H9 (cell line): ENCODE measurements around the gene KLK2. TPM values are rescaled to one million over a fixed set of nuclear protein-coding genes. Genes with fewer than 3 reads are reported as not detected.

ENCODE experiments used
- DNase-seq: peaks from one replicate; pipeline ENCODE4 v3.0.0-alpha.2; 2017
- H2AFZ ChIP-seq: one replicate; pipeline ENCODE4 v1.6.1; 2013; ENCODE audit warnings: mild to moderate bottlenecking, low read length, control low read depth, moderate library complexity
- H2AK5ac ChIP-seq: 2 replicates; pipeline ENCODE4 v1.6.1; 2013; ENCODE audit warnings: low read length, control low read depth, mixed read lengths; ENCODE audit not compliant: insufficient read length
- H2BK120ac ChIP-seq: one replicate; pipeline ENCODE4 v1.6.1; 2013; ENCODE audit warnings: low read depth, mild to moderate bottlenecking, low read length, control low read depth, inconsistent platforms; ENCODE audit not compliant: poor library complexity, severe bottlenecking
- H2BK12ac ChIP-seq: 2 replicates; pipeline ENCODE4 v1.6.1; 2013; ENCODE audit warnings: low read length, control low read depth, mixed read lengths, low read depth; ENCODE audit not compliant: insufficient read length
- H2BK15ac ChIP-seq: 2 replicates; pipeline ENCODE4 v1.6.1; 2013; ENCODE audit warnings: low read depth, low read length, control low read depth
- H2BK20ac ChIP-seq: one replicate; pipeline ENCODE4 v1.6.1; 2013; ENCODE audit warnings: low read depth, mild to moderate bottlenecking, low read length, control low read depth, inconsistent platforms; ENCODE audit not compliant: poor library complexity, severe bottlenecking
- H2BK5ac ChIP-seq: 2 replicates; pipeline ENCODE4 v1.6.1; 2013; ENCODE audit warnings: low read length, control low read depth, mixed read lengths; ENCODE audit not compliant: insufficient read length
- H3K14ac ChIP-seq: 2 replicates; pipeline ENCODE4 v1.6.1; 2013; ENCODE audit warnings: low read length, control low read depth; ENCODE audit not compliant: insufficient read depth
- H3K18ac ChIP-seq: 2 replicates; pipeline ENCODE4 v1.6.1; 2013; ENCODE audit warnings: low read depth, mild to moderate bottlenecking, mixed read lengths, low read length, control low read depth; ENCODE audit not compliant: insufficient read length
- H3K23ac ChIP-seq: 2 replicates; pipeline ENCODE4 v1.6.1; 2013; ENCODE audit warnings: low read length, control low read depth, mixed read lengths, low read depth; ENCODE audit not compliant: insufficient read length
- H3K23me2 ChIP-seq: 2 replicates; pipeline ENCODE4 v1.6.1; 2013; ENCODE audit warnings: low read depth, mild to moderate bottlenecking, mixed read lengths, low read length, control low read depth; ENCODE audit not compliant: insufficient read length, poor library complexity, severe bottlenecking
- H3K27ac ChIP-seq: 2 replicates; pipeline ENCODE4 v1.5.1; 2013; ENCODE audit warnings: low read length, control low read depth, mixed read lengths, low read depth; ENCODE audit not compliant: insufficient read length
- H3K27me3 ChIP-seq: 2 replicates; pipeline ENCODE4 v1.6.1; 2013; ENCODE audit warnings: low read length, control low read depth, inconsistent platforms; ENCODE audit not compliant: insufficient read depth
- H3K4ac ChIP-seq: 2 replicates; pipeline ENCODE4 v1.6.1; 2013; ENCODE audit warnings: low read depth, mild to moderate bottlenecking, control low read depth, inconsistent platforms, low read length, moderate library complexity
- H3K4me1 ChIP-seq: 2 replicates; pipeline ENCODE4 v1.6.1; 2013; ENCODE audit warnings: low read length, control low read depth, inconsistent platforms; ENCODE audit not compliant: insufficient read depth
- H3K4me2 ChIP-seq: 2 replicates; pipeline ENCODE4 v1.6.1; 2013; ENCODE audit warnings: low read length, control low read depth, mixed read lengths; ENCODE audit not compliant: insufficient read length, insufficient read depth
- H3K56ac ChIP-seq: 2 replicates; pipeline ENCODE4 v1.6.1; 2013; ENCODE audit warnings: low read depth, mild to moderate bottlenecking, mixed read lengths, low read length, control low read depth; ENCODE audit not compliant: insufficient read length
- H3K79me1 ChIP-seq: 2 replicates; pipeline ENCODE4 v1.6.1; 2013; ENCODE audit warnings: low read depth, mild to moderate bottlenecking, moderate library complexity, low read length, control low read depth, inconsistent platforms; ENCODE audit not compliant: insufficient read depth, poor library complexity, severe bottlenecking
- H3K79me2 ChIP-seq: 2 replicates; pipeline ENCODE4 v1.6.1; 2013; ENCODE audit warnings: low read length, control low read depth, inconsistent platforms; ENCODE audit not compliant: insufficient read depth
- H3K9ac ChIP-seq: 2 replicates; pipeline ENCODE4 v1.6.1; 2013; ENCODE audit warnings: low read length, control low read depth, mixed read lengths; ENCODE audit not compliant: insufficient read length; ENCODE audit errors: extremely low read depth
- H3K9me3 ChIP-seq: one replicate; pipeline ENCODE4 v1.6.1; 2013; ENCODE audit warnings: low read depth, low read length, inconsistent platforms; ENCODE audit not compliant: control insufficient read depth
- H3T11ph ChIP-seq: one replicate; pipeline ENCODE4 v1.6.1; 2013; ENCODE audit warnings: mild to moderate bottlenecking, low read length, control low read depth, inconsistent platforms
- H4K20me1 ChIP-seq: one replicate; pipeline ENCODE4 v1.6.1; 2013; ENCODE audit not compliant: control insufficient read depth, insufficient read length, insufficient read depth
- H4K5ac ChIP-seq: 2 replicates; pipeline ENCODE4 v1.6.1; 2013; ENCODE audit warnings: low read depth, mild to moderate bottlenecking, mixed read lengths, low read length, control low read depth; ENCODE audit not compliant: insufficient read length
- H4K8ac ChIP-seq: replicated peaks from 2 replicates; pipeline ENCODE4 v1.6.1; 2013; ENCODE audit warnings: low read length, control low read depth, mixed read lengths, low read depth; ENCODE audit not compliant: insufficient read length
- H4K91ac ChIP-seq: 2 replicates; pipeline ENCODE4 v1.6.1; 2013; ENCODE audit warnings: low read depth, mild to moderate bottlenecking, moderate library complexity, mixed read lengths, low read length, control low read depth; ENCODE audit not compliant: insufficient read length
- H3K27ac Mint-ChIP-seq, 3 experiments: 2 replicates in 2 of 3; 3 replicates in 1 of 3; pipeline ENCODE4 v1.8.0; 2020 to 2021; ENCODE audit warnings: mixed read lengths in 3 of 3, mild to moderate bottlenecking in 1 of 3, moderate library complexity in 1 of 3
- H3K27me3 Mint-ChIP-seq: 2 replicates; pipeline ENCODE4 v1.8.0; 2021; ENCODE audit warnings: low read depth, mild to moderate bottlenecking, moderate library complexity, mixed read lengths
- H3K36me3 Mint-ChIP-seq, 3 experiments: 2 replicates in 2 of 3; 3 replicates in 1 of 3; pipeline ENCODE4 v1.8.0; 2020 to 2021; ENCODE audit warnings: low read depth in 3 of 3, mixed read lengths in 3 of 3; ENCODE audit not compliant: insufficient read depth in 1 of 3
- H3K4me1 Mint-ChIP-seq, 2 experiments: 2 replicates each; pipeline ENCODE4 v1.8.0; 2020; ENCODE audit warnings: mixed read lengths in 2 of 2
- H3K4me3 Mint-ChIP-seq, 2 experiments: 2 replicates in 1 of 2; 3 replicates in 1 of 2; pipeline ENCODE4 v1.8.0; 2020 to 2021; ENCODE audit warnings: mild to moderate bottlenecking in 2 of 2, mixed read lengths in 2 of 2, moderate library complexity in 1 of 2
- H3K9me3 Mint-ChIP-seq, 2 experiments: 2 replicates in 1 of 2; 3 replicates in 1 of 2; pipeline ENCODE4 v1.8.0; 2020; ENCODE audit warnings: mild to moderate bottlenecking in 2 of 2, mixed read lengths in 2 of 2, moderate library complexity in 1 of 2
- WGBS: extraction: QIAGEN DNeasy Blood & Tissue Kit; methylation state at CpG from one replicate; pipeline ENCODE4 v1.1.7; 2013; ENCODE audit warnings: missing lambda C conversion rate, low lambda C conversion rate, mixed read lengths; ENCODE audit not compliant: insufficient read length; ENCODE audit errors: extremely low coverage; 5-methylcytosine and 5-hydroxymethylcytosine counted together
- total RNA-seq: library from RNA; stranded (reverse); gene quantifications from 2 replicates; pipeline ENCODE4 v1.2.1, GENCODE V29; 2021
- TF ChIP-seq, protein P1 (sequence below): fragments of 200-600 bp; sonication (generic); conservative IDR thresholded peaks from 3 replicates; pipeline ENCODE4 v1.8.0; 2021; ENCODE audit warnings: antibody characterized with exemption, mild to moderate bottlenecking

The KLK2 gene
- total RNA-seq, 1 experiment from 2014 or later, result not detected

DNA sequence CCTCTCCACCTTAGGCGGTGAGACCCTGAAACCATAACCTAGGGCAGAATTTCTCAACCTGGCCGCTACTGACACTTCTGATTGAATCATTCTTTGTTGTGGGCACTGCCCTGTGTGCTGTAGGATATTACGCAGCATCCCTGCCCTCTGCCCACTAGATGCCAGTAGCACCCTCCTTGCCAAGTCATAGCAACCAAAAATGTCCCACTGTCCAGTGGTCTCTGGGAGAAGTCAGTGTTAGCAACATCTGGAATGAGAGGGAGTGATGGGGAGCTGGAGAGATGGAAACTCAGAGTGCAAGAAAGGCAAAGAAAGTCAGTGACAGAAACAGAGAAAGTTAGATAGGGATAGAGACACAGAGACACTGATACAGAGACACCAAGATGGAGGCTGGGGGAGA, 24.4 kb downstream of the KLK2 start:
- peaks cover 64% of the 10 kb centered on the region for H3K27me3 Mint-ChIP-seq
- no CpG with 5 or more reads among the region's 3 CpGs for WGBS

More for the DNA sequence above, 24.4 kb downstream of the KLK2 start:
- Histone ChIP-seq H3K9me3 (peaks cover under 1% of the 10 kb centered on the region), H2BK12ac (no peak overlapping the region), H4K20me1 (no peaks in the 10 kb centered on the region), H2BK120ac (no peak overlapping the region), H3K27ac (no peak overlapping the region), H2BK20ac (no peak overlapping the region), H3K4me1 (no peaks in the 10 kb centered on the region), H4K5ac (no peak overlapping the region), H3K27me3 (no peaks in the 10 kb centered on the region), H3K9ac (no peak overlapping the region), H3K23ac (no peak overlapping the region), H3K23me2 (no peaks in the 10 kb centered on the region), H3K79me1 (no peaks in the 10 kb centered on the region), H4K8ac (no peak overlapping the region), H2AK5ac (no peak overlapping the region), H3K56ac (no peak overlapping the region), H3K14ac (no peak overlapping the region), H4K91ac (no peak overlapping the region), H3K4me2 (no peak overlapping the region), H3K18ac (no peak overlapping the region), H3K79me2 (no peaks in the 10 kb centered on the region), H3T11ph (no peak overlapping the region), H2AFZ (no peak overlapping the region), H2BK5ac (no peak overlapping the region), H2BK15ac (no peak overlapping the region), H3K4ac (no peak overlapping the region)
- no peak overlapping the region for H3K4me3 Mint-ChIP-seq
- no peaks in the 10 kb centered on the region for H3K4me1 Mint-ChIP-seq
- peaks cover 30% of the 10 kb centered on the region in 2 experiments for H3K9me3 Mint-ChIP-seq
- H3K36me3 Mint-ChIP-seq, result peaks cover 4 to 11% (median 7%) of the 10 kb centered on the region in 3 experiments; a peak in 5 of 7 replicates
- TF ChIP-seq, protein P1, sequence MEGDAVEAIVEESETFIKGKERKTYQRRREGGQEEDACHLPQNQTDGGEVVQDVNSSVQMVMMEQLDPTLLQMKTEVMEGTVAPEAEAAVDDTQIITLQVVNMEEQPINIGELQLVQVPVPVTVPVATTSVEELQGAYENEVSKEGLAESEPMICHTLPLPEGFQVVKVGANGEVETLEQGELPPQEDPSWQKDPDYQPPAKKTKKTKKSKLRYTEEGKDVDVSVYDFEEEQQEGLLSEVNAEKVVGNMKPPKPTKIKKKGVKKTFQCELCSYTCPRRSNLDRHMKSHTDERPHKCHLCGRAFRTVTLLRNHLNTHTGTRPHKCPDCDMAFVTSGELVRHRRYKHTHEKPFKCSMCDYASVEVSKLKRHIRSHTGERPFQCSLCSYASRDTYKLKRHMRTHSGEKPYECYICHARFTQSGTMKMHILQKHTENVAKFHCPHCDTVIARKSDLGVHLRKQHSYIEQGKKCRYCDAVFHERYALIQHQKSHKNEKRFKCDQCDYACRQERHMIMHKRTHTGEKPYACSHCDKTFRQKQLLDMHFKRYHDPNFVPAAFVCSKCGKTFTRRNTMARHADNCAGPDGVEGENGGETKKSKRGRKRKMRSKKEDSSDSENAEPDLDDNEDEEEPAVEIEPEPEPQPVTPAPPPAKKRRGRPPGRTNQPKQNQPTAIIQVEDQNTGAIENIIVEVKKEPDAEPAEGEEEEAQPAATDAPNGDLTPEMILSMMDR, result no peak
- no peak overlapping the region for H3K27ac Mint-ChIP-seq
- no peak for DNase-seq
